NOMO-1 treated with DMSO at 0.1 percent for 48 hours (cell line): ENCODE results near the gene IRF1.
A peak's percentile ranks its signal among the peaks of the same experiment; 100 is the strongest.

Experiments used
- DNase-seq: peaks from one replicate; lab custom pipeline; 2025; ENCODE audit not compliant: unreplicated experiment; lab: John Stamatoyannopoulos, UW

IRF1 gene

DNA sequence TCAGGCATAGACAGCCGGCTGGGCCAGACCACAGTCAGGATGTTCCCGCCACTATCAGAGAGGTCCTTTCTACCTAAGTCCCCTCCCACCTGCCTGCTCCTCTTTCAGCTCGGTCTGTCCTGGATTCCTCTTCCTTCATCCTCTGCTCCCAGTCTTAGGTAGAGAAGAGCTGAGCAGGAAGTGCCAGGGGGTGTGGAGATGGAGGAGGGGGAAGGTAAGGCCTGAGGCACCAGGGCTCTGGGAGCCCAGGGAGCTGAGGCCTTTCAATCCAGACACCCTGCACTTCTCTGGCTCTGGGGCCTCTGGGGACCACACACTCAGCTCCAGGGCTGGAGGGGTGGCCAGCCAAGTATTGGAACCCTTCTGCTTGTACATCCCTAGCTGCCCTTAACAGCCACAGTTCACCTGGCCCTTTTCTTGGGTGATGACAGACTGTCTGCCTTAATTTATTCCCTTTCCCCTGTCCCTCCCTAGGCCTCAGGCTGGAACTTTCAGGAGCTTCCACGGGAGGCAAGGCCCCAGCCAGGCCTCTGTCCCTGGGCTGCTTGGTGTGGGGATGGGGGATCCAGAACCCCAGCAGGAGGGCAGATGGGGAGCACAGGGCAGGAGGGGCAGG lies 15.6 kb downstream of the IRF1 start:
- no peak for DNase-seq

DNA sequence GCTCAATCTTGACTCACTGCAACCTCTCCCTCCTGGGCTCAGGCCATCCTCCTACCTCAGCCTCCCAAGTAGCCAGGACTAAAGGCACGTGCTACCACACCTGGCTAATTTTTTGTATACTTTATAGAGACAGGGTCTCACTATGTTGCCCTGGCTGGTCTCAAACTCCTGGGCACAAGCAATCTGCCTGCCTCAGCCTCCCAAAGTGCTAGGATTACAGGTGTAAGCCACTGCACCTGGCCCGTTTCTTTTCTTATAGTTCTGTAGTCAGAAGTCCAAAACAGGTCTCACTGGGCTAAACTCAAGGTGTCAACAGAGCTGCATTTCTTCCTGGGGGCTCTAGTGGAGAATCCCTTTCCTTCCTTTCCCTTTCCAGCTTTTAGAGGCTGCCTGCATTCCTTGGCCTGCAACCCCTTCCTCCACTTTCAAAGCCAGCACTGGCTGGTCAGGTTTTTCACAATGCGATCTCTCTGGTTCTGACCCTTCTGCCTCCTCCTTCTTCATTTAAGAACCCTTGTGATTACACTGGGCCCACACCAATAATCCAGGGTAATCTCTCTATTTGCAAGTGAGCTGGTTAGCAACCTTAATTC lies 16.3 kb downstream of the IRF1 start:
- DNase-seq = no peak

DNA sequence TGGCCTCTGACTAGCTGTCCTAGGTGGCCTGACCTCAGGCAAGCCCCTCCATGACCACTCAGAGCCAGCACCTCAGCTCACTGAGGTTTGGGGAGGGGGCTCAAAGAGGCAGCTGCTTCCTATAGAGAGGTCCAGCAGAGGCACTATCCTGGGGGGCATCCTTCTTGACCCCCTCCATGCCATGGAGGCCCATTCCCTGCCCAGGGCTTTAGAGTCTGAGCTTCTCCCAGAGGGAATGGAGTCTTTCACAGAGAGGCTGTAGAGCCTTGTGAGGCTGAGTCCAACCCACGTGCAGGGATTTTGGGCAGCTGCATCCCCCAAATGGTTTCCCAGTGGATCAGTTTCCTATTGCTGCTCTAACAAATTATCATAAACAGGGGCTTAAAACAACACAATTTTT lies 16.9 kb downstream of the IRF1 start:
- DNase-seq = no peak

DNA sequence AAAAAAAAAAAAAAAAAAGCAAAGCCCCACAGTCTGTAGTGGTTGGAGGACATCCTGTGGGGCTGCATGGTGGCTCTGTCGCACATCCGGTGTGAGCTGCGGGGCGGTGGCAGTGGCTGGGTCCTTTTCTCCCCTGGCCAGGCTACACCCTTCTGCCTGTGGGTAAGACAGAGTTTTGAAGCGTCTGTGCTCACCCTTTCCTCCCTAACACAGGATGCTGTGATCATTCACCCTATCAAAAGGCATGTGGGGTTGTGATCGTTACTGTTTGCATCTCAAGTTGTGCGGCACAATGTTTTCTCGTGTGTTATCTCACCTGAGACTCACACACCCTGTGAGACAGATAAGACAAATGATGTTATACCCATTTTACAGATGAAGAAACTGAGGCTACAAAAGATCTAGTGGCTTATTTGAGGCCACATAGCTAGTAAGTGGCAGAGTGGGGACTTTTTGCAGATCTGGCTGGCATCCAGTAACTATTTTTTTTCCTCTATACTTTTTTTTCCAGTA lies 17.5 kb downstream of the IRF1 start:
- DNase-seq = no peak

DNA sequence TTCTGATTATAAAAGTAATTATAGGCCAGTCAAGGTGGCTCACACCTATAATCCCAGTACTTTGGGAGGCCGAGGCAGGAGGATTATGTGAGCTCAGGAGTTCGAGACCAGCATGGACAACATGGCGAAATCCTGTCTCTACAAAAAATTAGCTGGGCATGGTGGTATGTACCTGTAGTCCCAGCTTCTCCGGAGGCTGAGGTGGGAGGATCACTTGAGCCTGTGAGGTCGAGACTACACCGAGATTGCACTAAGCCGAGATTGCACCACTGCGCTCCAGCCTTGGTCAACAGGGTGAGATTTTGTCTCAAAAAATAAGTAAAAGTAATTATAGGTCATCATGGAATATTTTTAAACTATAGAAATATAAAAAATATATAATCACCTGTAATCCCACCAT lies 18.1 kb downstream of the IRF1 start:
- DNase-seq = no peak

DNA sequence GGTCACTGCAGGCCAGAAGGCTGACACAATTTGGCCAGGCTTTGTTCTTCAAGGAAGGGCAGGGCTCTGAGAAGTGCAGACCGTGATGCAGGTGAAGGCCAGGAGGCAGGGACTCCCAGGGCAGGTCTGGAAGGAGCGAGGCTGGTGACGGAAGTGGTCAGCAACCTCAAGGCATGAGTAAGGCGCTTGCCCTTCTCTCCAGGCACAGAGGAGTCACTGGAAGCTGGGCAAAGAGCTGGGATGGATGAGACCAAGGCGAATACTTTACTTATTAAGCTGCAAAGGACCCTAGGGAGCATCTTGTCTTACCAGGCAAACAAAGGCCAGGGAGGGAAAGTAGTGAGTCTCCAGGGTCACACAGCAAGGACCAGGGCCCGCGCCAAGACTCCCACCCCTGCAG lies 18.6 kb downstream of the IRF1 start:
- DNase-seq = no peak

DNA sequence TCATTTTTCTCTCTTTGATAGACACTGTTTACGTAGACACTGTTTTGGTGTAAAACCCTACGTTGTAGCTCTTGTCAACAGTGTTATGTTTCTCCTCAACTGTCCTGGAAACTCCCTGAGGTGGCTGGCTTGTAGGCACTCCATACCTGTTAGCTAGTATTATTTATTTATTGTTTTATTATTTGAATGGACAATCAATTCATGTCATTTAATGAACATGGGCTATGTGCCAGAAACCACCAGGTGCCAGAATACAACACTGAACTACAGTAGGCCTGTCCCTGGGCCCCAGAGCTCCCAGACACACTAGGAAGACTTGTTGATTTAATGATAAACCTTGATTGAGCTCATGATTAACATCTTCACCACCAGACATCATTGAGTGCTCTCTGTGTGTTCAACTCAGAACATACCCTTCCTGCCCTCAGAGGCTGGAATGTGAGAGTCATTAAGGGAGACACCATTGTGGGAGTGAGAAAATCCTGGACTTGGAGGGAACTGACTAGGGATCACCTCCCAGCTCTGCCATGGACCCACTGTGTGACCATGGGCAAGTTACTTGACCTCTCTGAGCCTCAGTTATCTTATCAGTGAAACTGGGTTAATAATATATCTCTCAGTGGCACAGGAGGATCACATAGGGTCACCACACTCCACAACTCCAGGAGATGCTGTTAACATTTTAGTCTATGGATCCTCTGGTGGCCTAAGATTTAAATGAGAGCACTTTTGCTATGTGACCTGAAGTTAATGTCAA lies 19.2 kb downstream of the IRF1 start:
- no peak for DNase-seq

DNA sequence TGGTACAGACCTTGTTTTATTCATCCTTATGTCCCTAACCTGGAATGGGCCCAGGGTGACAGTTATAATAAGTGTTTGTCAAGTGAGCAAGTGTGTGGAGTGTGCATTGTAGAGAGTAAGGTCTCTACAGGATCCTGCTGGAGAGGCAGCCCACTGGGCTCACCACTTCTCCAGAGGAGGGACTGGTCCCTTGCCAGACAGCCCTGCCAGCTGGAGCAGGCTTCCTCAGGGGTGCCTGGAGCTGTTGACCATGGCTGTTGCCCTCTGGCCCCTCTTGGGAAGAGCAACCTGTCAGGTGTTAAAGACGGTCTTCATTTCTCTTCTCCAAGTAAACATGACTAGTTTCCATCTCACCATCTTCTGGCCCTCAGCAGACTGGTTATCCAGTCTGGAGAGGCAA lies 20.0 kb downstream of the IRF1 start:
- DNase-seq = no peak

DNA sequence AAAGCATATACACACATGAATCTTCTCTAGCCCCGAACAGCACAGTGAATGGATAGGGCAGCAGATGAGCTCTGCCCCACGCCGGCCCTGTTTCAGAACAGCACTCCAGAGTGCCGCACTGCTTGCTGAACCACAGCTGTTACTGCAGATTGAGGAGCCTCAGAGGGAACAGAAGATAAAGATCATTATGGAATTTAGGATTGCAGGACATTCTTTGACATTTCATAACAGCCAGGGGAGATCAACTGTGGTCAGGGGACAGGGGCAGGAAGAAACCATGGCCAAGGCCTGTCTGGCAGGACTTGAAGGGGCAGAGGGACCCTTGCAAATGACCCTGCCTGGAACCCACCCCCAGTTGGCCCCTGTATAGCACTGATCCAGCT lies 20.6 kb downstream of the IRF1 start:
- no peak for DNase-seq

DNA sequence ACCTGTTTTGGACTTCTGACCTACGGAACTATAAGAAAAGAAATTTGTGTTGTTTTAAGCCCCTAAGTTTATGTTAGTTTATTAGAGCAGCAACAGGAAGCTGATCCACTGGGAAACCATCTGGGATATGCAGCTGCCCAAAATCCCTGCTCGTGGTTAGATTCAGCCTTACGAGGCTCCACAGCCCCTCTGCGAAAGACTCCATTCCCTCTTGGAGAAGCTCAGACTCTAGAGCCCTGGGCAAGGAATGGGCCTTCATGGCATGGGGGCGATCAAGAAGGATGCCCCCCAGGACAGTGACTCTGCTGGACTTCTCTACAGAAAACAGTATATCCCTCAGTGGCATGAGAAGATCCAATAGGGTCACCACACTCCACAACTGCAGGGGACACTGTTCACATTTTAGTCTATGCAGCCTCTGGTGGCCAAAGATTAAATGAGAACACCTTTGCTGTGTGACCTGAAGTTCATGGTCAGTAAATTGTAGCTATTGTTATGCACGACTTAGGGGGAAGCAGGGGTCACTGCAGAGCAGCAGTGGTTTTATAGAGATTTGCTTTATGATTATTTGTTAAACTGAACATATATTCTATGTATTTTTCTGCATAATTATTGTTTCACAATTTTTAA lies 21.1 kb downstream of the IRF1 start:
- DNase-seq = no peak

DNA sequence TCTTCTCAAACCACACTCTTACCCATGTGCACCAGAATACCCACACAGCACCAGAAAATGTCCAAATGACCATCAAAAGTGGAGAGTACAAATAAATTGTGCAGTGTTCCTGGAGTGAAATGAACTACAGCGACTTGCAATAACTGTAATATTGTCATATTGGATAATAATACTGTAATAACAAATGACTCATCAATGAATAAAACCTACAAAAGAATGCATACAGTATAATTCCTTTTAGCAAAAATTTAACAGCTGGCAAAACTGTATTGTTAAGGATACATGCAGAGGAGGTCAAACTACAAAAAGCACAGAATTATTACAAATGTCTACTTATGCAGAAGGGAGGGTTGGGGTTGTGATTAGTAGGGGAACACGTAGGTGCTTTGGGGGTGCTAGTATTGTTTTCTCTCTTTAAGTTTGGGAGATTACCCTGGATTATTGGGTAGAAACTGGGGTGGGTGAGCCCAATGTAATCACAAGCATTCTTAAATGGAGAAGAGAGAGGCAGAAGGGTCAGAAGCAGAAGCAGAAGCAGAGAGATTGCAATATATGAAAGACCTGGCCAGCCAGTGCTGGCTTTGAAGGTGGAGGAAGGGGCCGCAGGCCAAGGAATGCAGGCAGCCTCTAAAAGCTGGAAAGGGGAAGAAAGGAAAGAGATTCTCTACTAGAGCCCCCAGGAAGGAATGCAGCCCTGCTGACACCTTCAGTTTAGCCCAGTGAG lies 21.8 kb downstream of the IRF1 start:
- no peak for DNase-seq

DNA sequence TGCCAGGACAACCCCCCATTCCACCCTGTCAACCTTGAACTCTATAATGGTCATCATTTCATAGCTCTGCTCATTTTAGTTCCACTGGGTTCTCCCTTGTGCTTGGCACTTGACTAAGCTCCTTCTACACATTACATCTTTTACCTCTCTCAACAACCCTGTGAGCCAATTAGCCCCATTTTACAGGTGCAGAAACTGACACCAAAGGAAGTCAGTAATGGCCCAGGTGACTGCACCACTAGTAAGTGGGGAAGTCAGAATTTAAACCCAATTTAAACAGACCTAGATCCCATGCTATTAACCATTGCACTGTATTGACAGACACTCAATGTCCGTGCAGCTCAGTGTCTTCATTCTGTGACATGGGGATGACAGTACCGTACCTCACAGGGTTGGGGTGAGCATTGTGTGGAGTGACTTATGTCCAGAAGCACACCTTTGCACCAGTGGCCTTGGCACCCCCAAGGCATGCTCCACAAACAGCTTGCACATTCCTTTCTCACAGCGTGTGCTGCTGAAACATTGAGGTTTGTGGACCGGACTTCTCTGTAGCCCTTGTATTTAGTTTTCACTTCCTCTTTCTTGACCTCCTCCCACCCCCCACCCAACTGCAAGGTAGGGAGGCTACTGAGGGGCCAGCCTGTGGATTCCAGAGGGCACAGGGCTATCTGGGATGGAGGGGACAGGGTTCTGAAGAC lies 23.1 kb downstream of the IRF1 start:
- peak; percentile 79 for DNase-seq

DNA sequence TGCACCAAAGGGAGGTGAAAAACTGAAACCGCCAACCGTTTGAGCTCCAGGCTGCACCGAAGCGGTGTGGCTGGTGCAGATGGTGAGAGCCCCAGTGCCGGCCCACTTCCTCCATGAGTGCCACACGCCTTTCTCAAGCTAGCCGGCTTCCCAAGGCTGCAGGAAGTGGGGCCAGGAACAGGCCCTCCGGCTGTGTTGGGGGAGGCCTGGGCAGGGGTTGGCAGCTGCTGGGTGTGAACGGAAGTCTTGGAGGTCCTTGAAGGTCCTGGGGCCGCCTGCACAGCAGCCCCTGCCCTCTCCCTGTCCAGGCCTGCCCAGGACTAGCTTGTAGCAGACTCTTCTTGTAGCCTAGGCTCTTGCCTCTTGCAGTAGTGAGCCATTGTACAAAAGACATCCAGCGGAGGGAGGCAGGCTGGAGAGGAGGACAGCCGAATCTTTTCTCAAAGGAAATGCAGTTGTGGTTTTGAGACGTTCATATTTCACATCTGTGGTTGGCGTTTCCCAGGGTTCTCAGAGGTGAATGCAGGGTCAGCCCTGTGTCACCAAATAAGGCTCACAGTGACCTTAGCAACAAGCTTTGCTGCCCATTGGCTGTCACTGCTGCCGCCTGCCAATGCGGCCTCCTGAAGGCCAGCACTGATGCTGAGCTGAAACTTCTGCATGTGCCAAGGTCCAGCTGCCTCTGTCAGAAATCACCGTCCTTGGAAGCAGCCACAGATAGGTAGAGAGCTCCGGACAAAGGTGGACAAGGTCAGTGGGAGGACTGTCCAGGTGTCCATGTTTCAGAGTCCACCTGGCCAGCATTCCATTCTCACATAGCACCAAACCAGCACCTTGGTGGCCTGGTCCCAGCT lies 23.9 kb downstream of the IRF1 start:
- peak; percentile 98 for DNase-seq

DNA sequence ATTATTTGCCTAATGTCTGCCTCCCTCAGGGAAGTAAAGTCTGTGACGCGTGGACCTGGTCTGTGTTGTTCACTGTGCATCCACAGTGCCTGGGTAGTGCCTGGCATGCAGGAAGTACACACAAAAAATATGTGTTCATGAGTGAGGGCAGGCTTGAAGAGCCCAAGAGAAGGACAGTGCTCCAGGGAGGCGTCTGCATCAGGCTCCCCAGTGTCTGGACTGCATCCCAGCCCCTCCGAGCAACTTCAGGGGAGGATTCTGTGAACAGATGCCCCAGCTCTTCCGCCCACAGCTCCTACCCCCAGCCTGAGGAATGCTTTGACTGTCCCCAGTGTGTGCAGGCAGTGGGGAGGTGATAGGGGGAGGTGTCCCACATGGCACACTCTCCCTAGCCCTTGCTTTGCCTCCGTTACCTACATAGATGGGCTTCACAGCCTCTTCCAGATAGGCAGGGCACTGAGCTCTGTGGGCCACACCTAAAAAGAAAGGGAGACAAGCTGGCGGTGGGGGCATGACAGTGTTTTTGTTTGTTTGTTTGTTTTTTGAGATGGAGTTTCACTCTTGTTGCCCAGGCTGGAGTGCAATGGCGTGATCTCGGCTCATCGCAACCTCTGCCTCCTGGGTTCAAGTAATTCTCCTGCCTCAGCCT lies 25.4 kb downstream of the IRF1 start:
- no peak for DNase-seq

DNA sequence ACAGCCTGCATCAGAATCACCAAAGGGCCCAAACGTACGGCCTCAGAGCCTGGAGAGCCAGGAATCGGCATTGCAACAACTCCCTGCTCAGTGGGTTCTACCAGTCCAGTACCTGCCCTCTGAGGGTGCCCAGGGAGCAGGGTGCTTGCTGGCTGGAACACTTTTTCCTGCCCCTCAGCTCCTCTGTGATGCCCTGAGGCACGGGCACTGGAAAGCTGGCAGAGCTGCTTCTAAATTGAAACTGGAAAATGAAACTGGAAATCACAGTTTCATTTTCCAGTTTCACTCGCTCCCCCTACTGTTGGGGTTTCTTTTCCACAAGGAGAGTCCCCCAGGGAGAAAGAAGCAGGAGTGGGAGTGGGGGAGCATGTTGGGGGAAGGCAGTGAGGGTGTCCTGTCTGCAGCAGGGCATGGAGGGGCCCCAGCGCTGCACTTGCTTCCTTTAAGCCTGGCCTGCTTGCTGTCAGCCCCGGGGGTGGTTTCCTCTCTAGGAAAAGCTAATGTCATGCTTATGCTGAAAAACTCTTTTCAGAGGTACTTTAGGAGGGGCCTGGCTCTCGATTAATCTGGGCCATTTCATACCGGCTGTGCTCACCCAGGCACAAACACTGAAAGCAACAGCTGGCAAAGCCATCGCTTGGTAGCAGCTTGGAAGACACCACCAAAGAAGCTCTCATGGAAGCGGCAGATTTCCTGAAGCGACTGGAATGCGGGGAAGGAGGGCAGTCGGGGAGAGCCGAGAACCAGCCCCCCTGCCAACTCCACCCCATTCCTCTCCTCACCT lies 26.2 kb downstream of the IRF1 start:
- no peak for DNase-seq

DNA sequence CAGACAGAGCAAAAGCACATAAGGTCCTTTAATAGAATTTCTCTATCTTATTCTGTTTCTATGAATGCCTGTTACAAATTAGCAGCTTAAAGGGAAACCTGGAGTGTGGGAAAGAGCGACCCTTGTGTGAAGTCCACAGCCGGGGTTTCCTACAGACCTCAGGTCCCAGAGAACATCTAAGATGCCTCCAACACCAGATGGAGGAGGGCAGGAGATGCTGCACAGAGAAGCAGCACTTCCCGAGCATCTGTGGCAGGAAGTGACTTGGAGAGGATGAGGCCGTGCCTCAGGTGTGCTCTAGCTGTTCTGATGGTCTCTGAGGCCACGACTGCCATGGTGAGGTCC lies 26.8 kb downstream of the IRF1 start:
- no peak for DNase-seq

DNA sequence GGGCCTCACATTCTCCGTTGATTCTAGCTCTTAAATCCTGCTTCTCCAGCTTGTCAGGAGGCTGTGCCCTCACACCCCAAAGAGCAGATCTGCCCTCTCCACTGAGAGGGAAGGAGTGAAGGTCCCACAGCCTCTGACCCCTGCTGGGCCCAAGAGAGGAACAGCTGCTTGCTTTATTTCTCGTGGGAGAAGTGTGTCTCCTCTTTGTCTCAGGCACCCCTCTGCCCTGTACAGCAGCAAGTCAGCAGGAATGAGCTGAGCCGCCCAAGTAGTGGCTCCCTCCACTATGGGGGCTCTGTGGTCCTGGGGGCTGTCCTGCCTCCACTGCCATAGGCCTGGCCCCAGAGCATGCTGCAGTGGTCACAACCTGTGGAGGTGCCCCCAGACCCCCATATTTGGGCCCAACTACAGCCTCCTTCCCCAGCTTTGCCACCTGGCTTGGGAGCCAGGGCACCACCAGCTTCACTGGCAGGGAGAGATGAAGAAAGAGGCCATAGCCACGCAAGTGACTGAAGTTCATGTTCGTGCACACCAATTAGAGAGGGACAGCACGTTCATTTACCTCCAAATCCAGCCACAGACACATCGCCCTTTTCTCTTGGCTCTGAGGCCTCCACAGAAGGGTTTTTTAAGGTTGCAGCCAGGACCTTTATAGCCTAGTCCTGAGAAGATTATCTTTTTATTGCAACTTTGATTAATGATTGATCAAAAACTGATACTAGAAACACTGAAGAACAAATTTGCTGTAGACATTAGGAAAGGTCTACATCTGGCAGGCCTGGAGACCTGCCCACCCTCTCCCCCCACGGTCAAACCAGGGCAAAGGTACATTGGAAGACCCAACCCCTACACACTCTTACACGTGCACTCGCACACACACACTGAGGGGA lies 27.5 kb downstream of the IRF1 start:
- DNase-seq = no peak

DNA sequence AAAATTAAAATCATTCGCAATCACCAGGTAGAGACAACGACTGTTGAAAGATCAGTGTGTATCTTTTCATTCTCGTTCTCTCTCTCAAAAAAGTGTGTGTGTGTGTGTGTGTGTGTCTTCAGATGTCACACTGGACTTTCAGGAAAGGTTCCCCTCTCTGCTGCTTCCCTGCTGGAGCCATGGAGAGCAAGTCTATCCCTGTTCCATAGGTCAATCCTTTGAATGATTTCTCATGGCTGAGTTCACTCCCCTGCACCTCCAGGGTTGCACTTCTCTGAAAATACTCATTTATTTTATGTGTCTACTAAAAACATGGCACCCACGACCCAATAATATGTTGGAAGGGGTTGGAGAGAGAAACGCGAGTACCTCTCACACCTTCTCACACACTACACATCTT lies 28.2 kb downstream of the IRF1 start:
- no peak for DNase-seq
